Measurements from ENCODE around the gene LONP2. TPM values are rescaled to one million over a fixed set of nuclear protein-coding genes. Genes with fewer than 3 reads are reported as not detected.
"Not testable (repeated sequence)": the region's sequence is repeated elsewhere in the genome, so short reads cannot be mapped to it uniquely, and the experiment has no call there.

The LONP2 gene
- total and polyA plus RNA-seq, 2 of the 13 experiments (the other 11 are each of a cell fraction or from before 2014, with no cell fraction given) = 39.2 to 63.3 TPM

GRCh38 chr16:48313905-48314304 is 69.8 kb downstream of the LONP2 start:
- H3K9me3 ChIP-seq (ENCODE audit: low read length) = peaks cover 12% of the 10 kb centered on the region
- H3K4me2 ChIP-seq (ENCODE audit: low read depth, low read length); CTCF ChIA-PET (ENCODE audit: low intra/inter-chr PET ratio, low total read pairs); H3K27ac ChIP-seq (ENCODE audit: extremely low read length, insufficient read depth, low read length); ATAC-seq; DNase-seq (ENCODE audit: low spot score); H2AFZ ChIP-seq (ENCODE audit: low read length); intact Hi-C loops (cut with micrococcal nuclease; ENCODE audit: unreplicated experiment); H3K4me3 ChIP-seq (replicated peaks in 1 of 3; ENCODE audit: insufficient read depth in 1 of 3, low read depth in 2 of 3, low read length in 3 of 3); H4K20me1 ChIP-seq (ENCODE audit: insufficient read depth, low read length); H3K79me2 ChIP-seq (ENCODE audit: insufficient read depth, low read length); H3K9ac ChIP-seq (ENCODE audit: insufficient read depth, low read depth, low read length); FAIRE-seq; H3K27me3 ChIP-seq (ENCODE audit: control insufficient read depth in 1 of 2, insufficient read depth in 2 of 2, low read length in 2 of 2); BruUV-seq (replicated peaks); in situ Hi-C loops (cut with HindIII; ENCODE audit: extremely low pct_ligation_motif_present, low pct_unique_long_range_greater_than_20kb); H3K4me1 ChIP-seq (ENCODE audit: insufficient read depth, low read length): not testable (repeated sequence)
- POLR2A ChIA-PET = interaction anchor here (1.7 kb wide), 1 partner anchor 53 kb away, joined by 4 read pairs; no protein-coding TSS in a partner anchor
- peaks cover 3 to 33% of the 10 kb centered on the region in 2 experiments; a peak in 3 of 5 replicates for H3K36me3 ChIP-seq (replicated peaks in 1 of 2; ENCODE audit: control insufficient read depth in 1 of 2, insufficient read depth in 2 of 2, low read length in 2 of 2)
- WGBS (ENCODE audit: low lambda C conversion rate) = 97% methylated on average over 3 of the region's 3 CpGs

- no peaks in the 10 kb centered on the region for H3K27me3 ChIP-seq (ENCODE audit: control insufficient read depth in 1 of 2, insufficient read depth in 2 of 2, low read length in 2 of 2)
- H3K36me3 ChIP-seq (replicated peaks in 1 of 2; ENCODE audit: control insufficient read depth in 1 of 2, insufficient read depth in 2 of 2, low read length in 2 of 2) = peaks cover 4 to 25% of the 10 kb centered on the region in 2 experiments; a peak in 4 of 5 replicates
- H3K9ac ChIP-seq (ENCODE audit: insufficient read depth, low read depth, low read length) = no peak overlapping the region
- no TSS peak for BruUV-seq (replicated peaks)
- TF ChIP-seq CEBPB (IDR thresholded peaks at IDR 0.05; ENCODE audit: borderline replicate concordance, low read depth, low read length) = no peak
- H3K4me1 ChIP-seq (ENCODE audit: insufficient read depth, low read length) = no peaks in the 10 kb centered on the region
- CTCF ChIA-PET (ENCODE audit: low intra/inter-chr PET ratio, low total read pairs) = no interaction called here
- no peak overlapping the region for H2AFZ ChIP-seq (ENCODE audit: low read length)
- FAIRE-seq (no peak), DNase-seq (ENCODE audit: low spot score) (no peak), ATAC-seq (no peak)
- no peak overlapping the region for H3K27ac ChIP-seq (ENCODE audit: extremely low read length, insufficient read depth, low read length)
- H3K79me2 ChIP-seq (ENCODE audit: insufficient read depth, low read length) = no peaks in the 10 kb centered on the region
- POLR2A ChIA-PET = no interaction called here
- no peaks in the 10 kb centered on the region for H4K20me1 ChIP-seq (ENCODE audit: insufficient read depth, low read length)
- H3K4me3 ChIP-seq (replicated peaks in 1 of 3; ENCODE audit: insufficient read depth in 1 of 3, low read depth in 2 of 3, low read length in 3 of 3) = no peak overlapping the region
- intact Hi-C loops (cut with micrococcal nuclease; ENCODE audit: unreplicated experiment) = no loop called here
- H3K4me2 ChIP-seq (ENCODE audit: low read depth, low read length) = no peak overlapping the region
- no peaks in the 10 kb centered on the region for H3K9me3 ChIP-seq (ENCODE audit: low read length)
- 97% methylated on average over 1 of the region's 1 CpG for WGBS (ENCODE audit: low lambda C conversion rate)
- in situ Hi-C loops (cut with HindIII; ENCODE audit: extremely low pct_ligation_motif_present, low pct_unique_long_range_greater_than_20kb) = no loop called here
Observed at GRCh38 chr16:48317026-48317425, 72.9 kb downstream of the LONP2 start.
